Hematopoietic multipotent progenitor cell treated with erythropoietin and hydrocortisone succinate and interleukin-3 and kit ligand, for 6 days (in vitro differentiated cells): ENCODE measurements around the gene ATP13A3.
"Not testable (repeated sequence)": the region's sequence is repeated elsewhere in the genome, so short reads cannot be mapped to it uniquely, and the experiment has no call there.

ENCODE experiments used
- DNase-seq: peaks from one replicate; pipeline ENCODE4 v3.0.0-alpha.2; 2015

The ATP13A3 gene

DNA sequence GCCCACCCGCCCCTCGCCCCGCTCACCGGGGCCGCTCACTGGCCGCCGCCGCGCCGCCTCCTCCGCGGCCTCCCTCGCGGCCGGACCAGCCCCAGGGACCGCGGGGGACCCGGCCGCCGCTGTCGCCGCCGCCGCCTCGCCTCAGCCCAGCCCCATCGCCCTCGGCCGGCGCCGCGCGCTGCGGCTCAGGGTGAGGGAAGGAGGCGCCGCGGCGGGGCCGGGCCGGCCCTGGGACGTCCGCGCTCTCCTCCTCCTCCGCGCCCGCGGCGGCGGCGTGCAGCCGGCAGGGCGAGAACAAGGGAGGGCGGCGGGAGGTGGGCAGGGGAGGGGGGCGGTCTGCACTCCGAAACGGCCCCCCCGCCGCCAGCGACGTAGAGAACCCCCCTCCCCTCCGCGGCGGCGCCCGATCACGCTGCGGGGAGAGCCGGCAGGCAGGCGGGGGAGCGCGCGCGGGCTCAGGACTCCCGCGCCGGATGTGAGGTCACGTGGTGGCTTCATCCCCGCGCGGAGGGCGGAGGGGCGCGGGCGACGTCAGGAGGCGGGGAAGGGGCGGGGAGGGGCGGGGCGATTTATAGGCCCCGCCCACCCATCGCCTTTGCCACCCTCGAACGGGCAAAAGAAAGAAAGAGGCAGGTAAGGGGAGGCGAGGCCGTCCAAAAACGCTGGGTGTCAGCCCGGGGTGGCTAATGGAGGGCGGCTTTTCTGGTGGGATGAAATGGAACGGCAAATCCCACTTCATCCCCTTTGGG is at the start of gene ATP13A3:
ATP13A3 (minus strand) TSS at position 463 of the 749 bp plus-strand sequence. CDS start 24,812 bp downstream, outside the sequence.
- DNase-seq: peak; percentile 95

DNA sequence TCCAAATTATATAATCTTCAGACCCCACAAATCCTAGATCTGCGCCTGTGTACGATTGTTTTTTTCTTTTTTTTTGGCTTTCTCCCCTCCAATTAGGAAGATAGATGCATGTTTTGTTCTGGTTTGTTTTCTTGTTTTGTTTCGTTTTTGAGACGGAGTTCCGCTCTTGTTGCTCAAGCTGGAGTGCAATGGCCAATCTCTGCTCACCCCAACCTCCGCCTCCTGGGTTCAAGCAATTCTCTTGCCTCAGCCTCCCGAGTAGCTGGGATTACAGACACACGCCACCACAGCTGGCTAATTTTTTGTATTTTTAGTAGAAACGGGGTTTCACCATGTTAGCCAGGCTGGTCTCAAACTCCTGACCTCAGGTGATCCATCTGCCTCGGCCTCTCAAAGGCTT is 48.4 kb upstream of the ATP13A3 start:
- not testable (repeated sequence) for DNase-seq

DNA sequence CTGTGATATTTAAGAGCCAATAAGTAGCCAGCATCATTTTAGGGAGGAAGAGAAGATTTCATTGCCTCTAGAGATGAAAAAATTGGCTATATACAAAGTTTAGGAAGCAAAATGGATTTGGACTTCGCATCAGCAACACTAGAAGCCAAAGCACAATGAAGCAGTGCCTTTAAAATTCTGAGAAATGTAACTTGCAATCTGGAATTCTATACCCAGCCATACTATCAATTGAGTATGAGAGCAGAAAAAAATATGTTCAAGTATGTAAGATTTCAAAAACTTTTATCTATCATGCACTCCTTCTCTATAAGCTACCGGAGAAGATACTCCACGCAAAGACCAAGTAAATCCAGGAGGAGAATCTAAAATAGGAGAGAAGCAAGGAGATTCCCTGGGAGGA is 47.4 kb upstream of the ATP13A3 start:
- DNase-seq: no peak

GRCh38 chr3:194532591-194532990 is 45.8 kb upstream of the ATP13A3 start:
- no peak for DNase-seq

DNA sequence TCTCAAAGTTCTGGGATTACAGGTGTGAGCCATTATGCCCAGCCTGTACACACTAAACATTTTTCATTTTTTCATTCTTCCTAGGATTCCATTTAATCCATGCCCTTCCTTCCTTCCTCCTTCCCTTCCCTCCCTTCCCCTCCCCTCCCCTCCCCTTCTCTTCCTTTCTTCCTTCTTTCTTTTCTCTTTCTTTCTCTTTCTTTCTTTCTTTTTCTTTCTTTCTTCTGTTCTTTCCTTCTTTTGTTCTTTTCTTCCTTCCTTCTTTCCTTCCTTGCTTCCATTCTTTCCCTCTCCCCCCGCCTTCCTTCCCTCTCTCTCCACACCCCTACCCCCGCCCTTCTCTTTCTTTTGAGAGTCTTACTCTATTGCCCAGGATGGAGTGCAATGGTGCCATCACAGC is 40.9 kb upstream of the ATP13A3 start:
- no peak for DNase-seq

GRCh38 chr3:194526164-194526563 is 39.4 kb upstream of the ATP13A3 start:
- no peak for DNase-seq

GRCh38 chr3:194522579-194523046 is 35.8 kb upstream of the ATP13A3 start:
- DNase-seq: no peak

DNA sequence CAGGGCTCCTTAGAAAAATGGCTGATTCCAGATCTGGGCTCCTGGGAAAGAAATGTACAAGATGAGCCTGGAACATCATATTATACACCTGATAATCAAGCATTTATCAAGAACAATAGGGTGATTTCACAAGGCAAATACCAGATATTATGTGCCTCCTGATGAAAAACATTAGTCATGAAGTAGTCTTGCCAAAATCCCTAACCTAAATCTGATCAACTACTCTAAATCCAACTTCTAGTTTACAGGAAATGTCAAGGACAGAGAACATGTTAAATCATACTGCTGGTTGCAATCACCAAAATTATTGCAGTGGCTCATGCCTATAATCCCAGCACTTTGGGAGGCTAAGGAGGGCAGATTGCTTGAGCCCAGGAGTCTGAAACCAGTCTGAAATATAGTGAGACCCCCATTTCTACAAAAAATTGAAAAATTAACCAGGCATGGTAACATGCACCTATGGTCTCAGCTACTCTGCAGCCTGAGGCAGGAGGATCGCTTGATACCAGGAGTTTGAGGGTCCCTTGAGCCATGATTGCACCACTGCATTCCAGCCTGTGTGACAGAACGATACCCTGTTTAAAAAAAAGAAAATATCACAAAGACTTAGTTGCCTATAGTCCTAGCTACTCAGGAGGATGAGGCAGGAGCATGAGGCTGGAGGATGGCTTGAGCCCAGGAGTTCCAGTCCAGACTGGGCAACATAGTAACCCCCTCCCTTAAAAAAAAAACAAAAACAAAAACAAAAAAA is 34.9 kb upstream of the ATP13A3 start:
- DNase-seq: no peak

- DNase-seq: not testable (repeated sequence)
These were observed 33.9 kb upstream of the ATP13A3 start for GRCh38 chr3:194520682-194521162.

GRCh38 chr3:194520201-194520600 is 33.4 kb upstream of the ATP13A3 start:
- peak; percentile 37 for DNase-seq

- DNase-seq: no peak
These were observed 31.9 kb upstream of the ATP13A3 start for GRCh38 chr3:194518652-194519051.

DNA sequence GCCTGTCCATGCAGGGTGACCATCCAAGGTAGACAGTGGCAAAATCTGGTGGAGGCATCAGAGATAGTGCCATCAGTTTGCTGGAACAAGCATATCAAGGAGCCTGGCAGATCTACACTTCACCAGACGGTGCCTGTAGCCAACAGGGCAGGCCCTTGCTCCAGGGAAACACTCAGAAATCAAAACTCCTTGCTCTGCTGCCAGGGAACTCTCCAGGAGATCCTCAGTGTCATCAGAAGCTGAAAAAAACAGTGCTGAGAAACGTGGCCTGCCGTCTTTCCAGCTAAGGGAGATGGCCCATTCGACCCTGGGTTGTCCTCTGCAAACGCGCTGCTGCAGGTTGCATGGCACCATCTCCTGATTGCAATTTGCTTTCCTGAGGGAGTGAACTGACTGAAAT is 30.5 kb upstream of the ATP13A3 start:
- DNase-seq: no peak

- peak; percentile 40 for DNase-seq
These were observed 27.8 kb upstream of the ATP13A3 start for GRCh38 chr3:194514626-194515025.

GRCh38 chr3:194512895-194513601 is 26.2 kb upstream of the ATP13A3 start:
- DNase-seq: no peak

GRCh38 chr3:194508491-194509453 is 22.0 kb upstream of the ATP13A3 start:
- peak; percentile 44 for DNase-seq

GRCh38 chr3:194507571-194507970 is 20.8 kb upstream of the ATP13A3 start:
- DNase-seq: no peak

- no peak for DNase-seq
These were observed 19.1 kb upstream of the ATP13A3 start for GRCh38 chr3:194505791-194506415.

DNA sequence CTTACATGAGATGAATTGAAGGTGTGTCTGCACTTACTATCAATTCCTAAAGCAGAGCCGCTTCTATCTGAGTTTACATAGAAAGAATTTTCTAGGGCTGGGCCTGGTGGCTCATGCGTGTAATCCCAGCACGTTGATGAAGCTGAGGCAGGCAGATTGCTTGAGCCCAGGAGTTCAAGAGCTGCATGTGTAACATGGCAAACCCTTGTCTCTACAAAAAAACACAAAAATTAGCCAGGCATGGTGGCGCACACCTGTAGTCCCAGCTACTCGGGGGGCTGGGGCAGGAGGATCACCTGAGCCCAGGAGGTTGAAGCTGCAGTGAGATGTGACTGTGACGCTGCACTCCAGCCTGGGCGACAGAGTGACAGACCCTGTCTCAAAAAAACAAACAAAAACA is 18.1 kb upstream of the ATP13A3 start:
- DNase-seq: no peak

DNA sequence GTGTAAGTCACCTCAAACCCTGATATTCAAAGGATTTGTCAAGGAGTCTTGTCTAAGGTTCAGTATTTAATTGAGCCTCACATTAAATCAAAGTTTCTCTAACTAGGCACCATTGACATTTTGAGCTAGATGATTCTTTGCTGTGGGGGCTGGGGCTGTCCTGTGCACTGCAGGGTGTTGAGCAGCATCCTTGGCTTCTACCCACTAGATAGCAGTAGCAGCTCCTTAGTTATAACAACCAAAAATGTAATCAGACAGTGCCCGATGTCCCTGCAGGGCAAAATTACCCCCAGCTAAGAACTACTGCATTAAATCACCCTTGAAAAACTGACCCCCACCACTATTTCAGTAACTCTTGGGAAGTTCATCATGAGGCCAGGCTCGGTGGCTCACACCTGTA is 17.3 kb upstream of the ATP13A3 start:
- DNase-seq: no peak

DNA sequence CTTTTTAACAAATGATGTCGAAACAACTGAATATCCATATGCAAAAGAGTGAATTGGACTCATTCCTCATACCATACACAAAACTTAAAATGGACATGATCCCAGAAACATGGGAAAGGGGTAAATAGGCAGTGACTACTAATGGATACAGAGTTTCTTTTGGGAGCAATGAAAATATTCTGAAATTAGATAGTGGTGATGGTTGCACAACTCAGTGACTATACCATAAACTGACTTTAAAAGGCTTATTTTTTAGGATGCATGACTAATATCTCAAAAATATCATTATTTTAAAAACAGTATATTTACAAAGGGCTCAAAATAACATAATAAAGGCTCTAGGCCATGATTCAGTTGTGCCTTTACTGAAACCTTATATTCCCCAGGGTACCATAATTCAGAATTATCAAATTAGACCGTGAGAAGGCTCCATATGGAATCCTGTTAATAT is 16.3 kb upstream of the ATP13A3 start:
- no peak for DNase-seq

DNA sequence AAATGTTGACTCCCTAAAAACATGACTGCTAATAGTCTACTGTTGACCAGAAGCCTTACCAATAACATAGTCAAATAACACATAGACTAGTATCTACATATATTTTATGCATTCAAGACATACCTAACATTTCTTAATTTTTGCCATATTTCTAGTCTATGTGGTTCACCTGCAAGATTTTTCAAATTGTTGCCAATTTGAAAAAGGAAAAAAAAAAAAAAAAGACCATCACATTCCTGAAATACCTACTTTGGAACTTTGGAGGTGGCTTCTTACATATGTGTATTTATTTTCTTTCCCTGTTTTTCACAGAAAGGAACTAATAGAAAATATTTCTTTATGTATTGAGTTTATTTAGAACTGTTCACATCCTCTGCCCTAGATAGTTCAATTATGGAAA is 13.4 kb upstream of the ATP13A3 start:
- no peak for DNase-seq

GRCh38 chr3:194499516-194499915 is 12.7 kb upstream of the ATP13A3 start:
- not testable (repeated sequence) for DNase-seq
